Activated CD8-positive, alpha-beta memory T cell treated with anti-CD3 and anti-CD28 coated beads, Interleukin-2, amount 50 U/mL, for 4 hours (primary cell): Measurements from ENCODE around the gene SOX12.
"Not testable (repeated sequence)": the region's sequence is repeated elsewhere in the genome, so short reads cannot be mapped to it uniquely, and the experiment has no call there.

ENCODE experiments used
- DNase-seq: peaks from one replicate; pipeline ENCODE4 v3.0.0-alpha.2; 2020

Gene SOX12

GRCh38 chr20:363319-364078 lies 38.1 kb downstream of the SOX12 start:
- no peak for DNase-seq

DNA sequence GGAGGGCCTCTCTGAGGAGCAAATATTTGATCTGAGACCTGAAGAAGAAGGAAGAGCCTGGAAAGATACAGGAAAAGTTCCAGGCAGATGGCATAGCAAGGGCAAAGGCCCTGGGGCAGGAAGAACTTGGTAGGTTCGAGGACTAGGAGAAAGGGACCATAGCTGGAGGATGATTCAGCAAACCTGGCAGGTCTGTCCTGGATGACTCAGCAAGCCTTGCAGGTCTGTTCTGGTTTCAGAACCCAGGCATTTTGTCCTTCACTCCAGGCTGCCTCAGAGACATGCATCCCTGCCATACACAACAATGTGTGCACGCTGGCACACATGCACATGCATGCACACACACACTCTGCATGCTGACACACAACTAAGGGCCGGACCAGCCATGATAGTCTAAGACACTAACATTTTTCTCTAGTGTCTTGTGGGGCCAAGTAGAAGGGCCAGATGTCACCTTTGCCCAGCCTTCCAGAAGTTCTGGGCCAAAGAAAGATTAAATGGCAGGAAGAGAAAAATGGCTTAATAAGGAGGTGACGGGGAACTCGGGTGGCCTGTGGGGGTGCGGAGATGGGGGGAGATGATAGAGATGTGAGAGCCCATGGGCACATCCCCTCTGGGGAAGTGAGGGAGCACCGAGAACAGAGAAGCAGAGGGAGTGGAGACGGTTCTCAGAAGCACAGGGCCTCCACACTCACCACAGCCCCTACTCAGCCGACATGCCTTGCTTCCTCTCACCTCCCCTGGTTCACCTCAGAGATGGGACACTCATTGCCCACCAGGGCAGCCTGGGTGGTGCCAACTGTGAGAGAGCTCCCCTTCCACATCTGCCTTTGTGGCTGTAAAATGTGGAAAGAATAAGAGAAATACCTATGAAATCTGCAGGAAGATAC lies 39.8 kb downstream of the SOX12 start:
- DNase-seq, result no peak

- DNase-seq, result no peak
These were observed 40.8 kb downstream of the SOX12 start for GRCh38 chr20:366041-366718.

- DNase-seq, result no peak
These were observed 41.5 kb downstream of the SOX12 start for GRCh38 chr20:366719-367485.

DNA sequence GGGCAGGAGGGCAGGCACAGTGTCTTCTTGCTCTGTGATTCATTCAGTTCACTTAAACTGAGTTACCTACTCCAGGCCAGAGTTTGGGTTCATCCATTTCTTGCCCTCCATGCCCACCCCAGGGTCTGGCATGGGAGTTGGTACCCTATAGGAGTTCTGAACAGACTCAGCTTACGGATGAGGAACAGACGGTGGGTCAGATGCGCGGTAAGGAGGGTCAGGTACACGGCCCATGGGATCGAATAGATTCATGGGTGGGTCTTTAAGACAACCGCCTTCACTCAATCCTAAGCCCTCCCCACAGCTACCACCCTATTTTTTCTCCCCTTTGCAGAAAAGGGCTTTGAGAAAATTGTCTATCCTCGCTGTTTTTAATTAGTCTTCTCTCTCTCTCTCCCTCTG lies 42.1 kb downstream of the SOX12 start:
- DNase-seq, result no peak

DNA sequence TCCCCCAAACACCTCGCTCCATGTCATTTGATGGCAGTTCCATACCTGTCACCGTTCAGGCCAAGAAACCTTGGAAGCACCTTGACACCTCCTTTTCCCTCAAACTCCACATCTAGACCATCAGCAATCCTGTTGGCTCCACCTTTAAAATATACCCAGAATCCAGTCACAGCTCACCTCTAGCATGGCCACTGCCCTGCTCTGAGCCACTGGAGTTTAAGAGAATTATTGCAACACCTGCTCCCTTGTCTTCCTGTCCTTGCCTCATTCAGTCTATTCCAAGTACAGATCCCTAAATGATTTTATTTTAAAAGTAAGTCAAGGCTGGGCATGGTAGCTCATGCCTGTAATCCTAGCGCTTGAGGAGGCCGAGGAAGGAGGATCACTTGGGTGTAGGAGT lies 43.6 kb downstream of the SOX12 start:
- no peak for DNase-seq

DNA sequence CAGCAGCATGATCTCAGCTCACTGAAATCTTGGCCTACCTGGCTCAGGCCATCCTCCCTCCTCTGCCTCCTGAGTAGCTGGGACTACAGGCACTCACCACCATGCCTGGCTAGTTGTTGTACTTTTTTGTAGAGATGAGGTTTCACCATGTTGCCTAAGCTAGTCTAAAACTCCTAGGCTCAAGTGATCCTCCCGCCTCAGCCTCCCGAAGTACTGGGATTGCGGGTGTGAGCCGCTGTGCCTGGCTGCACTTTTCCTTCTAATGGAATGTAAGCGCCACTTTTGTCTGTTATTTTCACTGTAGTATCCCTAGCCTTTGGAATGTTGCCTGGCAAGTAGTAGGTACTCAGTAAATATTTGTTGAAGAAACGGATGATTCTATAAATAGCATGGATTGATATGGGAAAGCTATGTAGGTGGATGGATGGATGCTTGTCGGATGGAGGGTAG lies 44.8 kb downstream of the SOX12 start:
- no peak for DNase-seq

DNA sequence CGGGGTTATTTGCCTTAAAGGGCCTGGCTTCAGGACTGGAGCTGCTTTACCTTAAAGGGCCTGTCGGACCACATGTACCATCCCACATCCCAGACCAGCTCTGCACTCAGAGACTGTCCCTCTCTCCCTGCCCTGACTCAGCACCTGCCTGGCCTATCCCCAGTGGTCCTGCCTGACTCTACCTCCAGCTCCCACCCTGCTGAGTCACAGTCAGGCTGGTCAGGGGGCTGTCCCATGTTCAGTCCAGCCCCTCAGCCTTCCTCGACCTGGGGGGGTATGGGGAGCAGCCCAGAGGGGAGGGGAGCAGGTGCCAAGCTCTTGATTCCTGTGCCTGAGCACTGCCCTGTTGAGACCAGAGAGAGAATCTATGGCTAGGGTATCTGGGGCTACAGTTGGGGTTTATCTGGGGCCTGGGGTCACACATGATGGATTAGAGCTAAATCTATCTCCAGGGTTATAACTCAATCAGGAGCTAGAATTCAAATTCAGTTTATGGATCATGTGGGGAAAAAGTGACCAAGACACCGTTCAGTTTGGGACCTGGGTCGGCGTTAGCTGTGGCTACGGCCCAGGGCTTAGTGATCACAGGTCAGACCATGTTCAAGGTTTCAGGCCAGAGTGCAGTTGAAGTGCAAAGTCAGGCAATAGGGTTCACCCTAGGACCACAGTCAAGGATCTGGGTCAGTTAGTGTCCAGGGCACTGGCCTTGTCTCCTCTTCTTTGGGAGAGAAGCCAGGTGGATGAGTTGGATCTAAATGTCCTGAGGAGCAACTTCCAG lies 45.8 kb downstream of the SOX12 start:
- DNase-seq, result no peak

- no peak for DNase-seq
These were observed 46.6 kb downstream of the SOX12 start for GRCh38 chr20:371755-372542.

DNA sequence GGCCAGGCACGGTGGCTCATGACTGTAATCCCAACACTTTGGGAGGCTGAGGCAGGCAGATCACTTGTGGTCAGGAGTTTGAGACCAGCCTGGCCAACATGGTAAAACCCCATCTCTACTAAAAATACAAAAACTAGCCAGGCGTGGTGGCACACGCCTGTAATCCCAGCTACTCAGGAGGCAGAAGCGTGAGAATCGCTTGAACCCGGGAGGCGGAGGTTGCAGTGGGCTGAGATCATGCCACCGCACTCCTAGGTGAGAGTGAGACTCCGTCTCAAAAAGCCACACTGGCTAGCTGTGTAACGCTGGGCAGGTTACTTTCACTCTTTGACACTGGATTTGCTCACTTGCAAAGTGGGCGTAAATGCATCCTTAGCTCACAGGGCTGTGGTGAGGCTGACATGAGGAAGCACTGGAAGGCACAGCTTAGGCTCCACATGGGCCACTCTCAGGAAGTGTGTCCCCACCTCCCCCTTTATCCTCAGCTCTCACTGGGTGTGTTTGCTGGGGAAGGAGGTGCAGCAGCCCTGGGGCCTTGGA lies 47.3 kb downstream of the SOX12 start:
- not testable (repeated sequence) for DNase-seq

- DNase-seq, result no peak
These were observed 48.0 kb downstream of the SOX12 start for GRCh38 chr20:373171-373890.

GRCh38 chr20:375265-375889 lies 50.0 kb downstream of the SOX12 start:
- DNase-seq, result no peak

DNA sequence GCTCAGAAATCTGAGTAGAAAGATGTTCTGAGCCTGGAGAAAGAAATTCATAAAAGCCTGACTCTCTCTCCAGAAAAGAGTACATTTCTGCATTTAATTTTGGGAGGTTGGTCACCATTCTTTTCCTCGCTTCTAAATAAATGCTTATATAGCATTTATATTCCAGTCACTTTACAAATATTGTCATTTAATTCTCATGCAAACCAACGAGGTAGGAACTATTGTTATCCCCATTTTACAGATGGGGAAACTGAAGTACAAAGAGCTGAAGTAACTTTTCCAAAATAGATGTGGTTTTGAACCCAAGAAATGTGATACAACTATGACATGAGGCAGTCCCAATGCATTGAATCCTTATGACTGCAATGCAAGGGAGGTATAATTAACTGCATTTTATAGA lies 50.7 kb downstream of the SOX12 start:
- DNase-seq, result no peak

GRCh38 chr20:376750-377149 lies 51.4 kb downstream of the SOX12 start:
- no peak for DNase-seq

DNA sequence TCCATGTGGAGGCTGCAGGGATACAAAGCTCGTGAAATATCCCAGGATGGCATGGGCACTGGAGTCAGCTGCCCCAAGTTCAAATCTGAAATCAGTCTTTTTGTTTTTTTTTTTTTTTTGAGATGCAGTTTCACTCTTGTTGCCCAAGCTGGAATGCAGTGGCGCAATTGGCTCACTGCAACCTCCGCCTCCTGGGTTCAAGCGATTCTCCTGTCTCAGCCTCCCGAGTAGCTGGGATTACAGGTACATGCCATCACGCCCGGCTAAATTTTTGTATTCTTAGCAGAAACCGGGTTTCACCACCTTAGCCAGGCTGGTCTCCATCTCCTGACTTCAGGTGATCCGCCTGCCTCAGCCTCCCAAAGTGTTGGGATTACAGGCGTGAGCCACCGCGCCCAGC lies 52.2 kb downstream of the SOX12 start:
- not testable (repeated sequence) for DNase-seq

GRCh38 chr20:378961-379336 lies 53.6 kb downstream of the SOX12 start:
- no peak for DNase-seq
